Tibial nerve (tissue), 4 donors: ENCODE results near the gene GSG1L. TPM values are rescaled to one million over a fixed set of nuclear protein-coding genes. Genes with fewer than 3 reads are reported as not detected.

Experiments
- DNase-seq, 2 donors: peaks; one replicate each; pipeline ENCODE4 v3.0.0-alpha.2; 2019; ENCODE audit warnings: low spot score in 2 of 2
- H3K27ac ChIP-seq, 4 donors: fragments of 200-600 bp; sonication (generic) in 3 of 4; one replicate each; pipeline ENCODE4 v1.5.1; 2017 to 2019; ENCODE audit warnings: mild to moderate bottlenecking in 1 of 4
- H3K27me3 ChIP-seq, 2 donors: fragments of 200-600 bp; sonication (generic) in 1 of 2; one replicate each; pipeline versions ENCODE4 v1.5.1 to v1.6.0; 2017 to 2019
- H3K36me3 ChIP-seq, 3 donors: fragments of 200-600 bp; sonication (generic); one replicate each; pipeline ENCODE4 v1.5.1; 2018 to 2019
- H3K4me1 ChIP-seq, 4 donors: fragments of 200-600 bp; sonication (generic) in 3 of 4; one replicate each; pipeline ENCODE4 v1.5.1; 2017 to 2019
- H3K4me3 ChIP-seq, 4 donors: fragments of 200-600 bp; sonication (generic) in 3 of 4; one replicate each; pipeline ENCODE4 v1.5.1; 2017 to 2019; ENCODE audit warnings: mild to moderate bottlenecking in 1 of 4, moderate library complexity in 1 of 4
- H3K9me3 ChIP-seq, 4 donors: fragments of 200-600 bp; sonication (generic) in 3 of 4; one replicate each; pipeline ENCODE4 v1.5.1; 2017 to 2019
- CTCF ChIP-seq, 5 experiments: fragments of 200-600 bp in 3 of 5; fragments of 450-650 bp in 2 of 5; sonication (generic) in 3 of 5; IDR thresholded peaks; one replicate each; pipeline ENCODE4 v1.5.1; 2016 to 2019; ENCODE audit warnings: antibody characterized with exemption in 5 of 5, mild to moderate bottlenecking in 3 of 5, moderate library complexity in 2 of 5
- EP300 ChIP-seq, 2 donors: sonication (generic); formaldehyde crosslinking; IDR thresholded peaks; one replicate each; pipeline ENCODE4 v1.6.1; 2017; ENCODE audit warnings: antibody characterized with exemption in 2 of 2, mild to moderate bottlenecking in 1 of 2
- POLR2A ChIP-seq, 2 donors: fragments of 450-650 bp; IDR thresholded peaks; one replicate each; pipeline ENCODE4 v1.6.1; 2017; ENCODE audit warnings: antibody characterized with exemption in 2 of 2, mild to moderate bottlenecking in 2 of 2, moderate library complexity in 2 of 2
- WGBS, 2 donors: methylation state at CpG; one replicate each; pipeline ENCODE4 v1.1.5; 2018; 5-methylcytosine and 5-hydroxymethylcytosine counted together
- total RNA-seq, 4 donors: library from RNA; depleted of rRNA; stranded (reverse); fragments of >200 nt; gene quantifications; one replicate each; pipeline ENCODE4 v1.1.0, GENCODE V29; 2016

Gene GSG1L
- total RNA-seq, 4 donors from 2014 or later = not detected

GRCh38 chr16:28011971-28012445 lies 51.5 kb downstream of the GSG1L start:
- no peak overlapping the region for H3K27ac ChIP-seq
- H3K4me1 ChIP-seq = no peaks in the 10 kb centered on the region
- DNase-seq = no peak
- no peak overlapping the region for H3K4me3 ChIP-seq
- H3K36me3 ChIP-seq = no peaks in the 10 kb centered on the region
- TF ChIP-seq CTCF (IDR thresholded peaks at IDR 0.05) (no peak), EP300 (IDR thresholded peaks at IDR 0.05) (no peak), POLR2A (IDR thresholded peaks at IDR 0.05) (no peak)
- no peaks in the 10 kb centered on the region for H3K9me3 ChIP-seq
- H3K27me3 ChIP-seq = no peaks in the 10 kb centered on the region
- WGBS, 2 donors = 32 to 37% methylated on average over 7 of the region's 7 CpGs

GRCh38 chr16:28011223-28011622 lies 52.3 kb downstream of the GSG1L start:
- Histone ChIP-seq H3K4me3 (no peak overlapping the region), H3K4me1 (no peaks in the 10 kb centered on the region), H3K27ac (no peak overlapping the region), H3K9me3 (no peaks in the 10 kb centered on the region), H3K36me3 (no peaks in the 10 kb centered on the region), H3K27me3 (no peaks in the 10 kb centered on the region)
- TF ChIP-seq EP300 (IDR thresholded peaks at IDR 0.05) = no peak
- no peak for TF ChIP-seq CTCF (IDR thresholded peaks at IDR 0.05)
- TF ChIP-seq POLR2A (IDR thresholded peaks at IDR 0.05) = no peak
- DNase-seq = no peak
- WGBS, 2 donors = 82 to 86% methylated on average over 11 of the region's 11 CpGs

- no peak overlapping the region for H3K4me3 ChIP-seq
- DNase-seq = no peak
- no peaks in the 10 kb centered on the region for H3K4me1 ChIP-seq
- no peaks in the 10 kb centered on the region for H3K27me3 ChIP-seq
- no peaks in the 10 kb centered on the region for H3K36me3 ChIP-seq
- TF ChIP-seq CTCF (IDR thresholded peaks at IDR 0.05) = no peak
- TF ChIP-seq EP300 (IDR thresholded peaks at IDR 0.05) = no peak
- TF ChIP-seq POLR2A (IDR thresholded peaks at IDR 0.05) = no peak
- no peak overlapping the region for H3K27ac ChIP-seq
- H3K9me3 ChIP-seq = no peaks in the 10 kb centered on the region
- WGBS, 2 donors = 46 to 58% methylated on average over 9 of the region's 9 CpGs
Measured at GRCh38 chr16:28010671-28011070, 52.8 kb downstream of the GSG1L start.

- H3K27me3 ChIP-seq = no peaks in the 10 kb centered on the region
- no peaks in the 10 kb centered on the region for H3K4me1 ChIP-seq
- no peak for TF ChIP-seq EP300 (IDR thresholded peaks at IDR 0.05)
- no peak for TF ChIP-seq POLR2A (IDR thresholded peaks at IDR 0.05)
- TF ChIP-seq CTCF (IDR thresholded peaks at IDR 0.05) = no peak
- no peak for DNase-seq
- no peaks in the 10 kb centered on the region for H3K9me3 ChIP-seq
- no peak overlapping the region for H3K27ac ChIP-seq
- H3K36me3 ChIP-seq = no peaks in the 10 kb centered on the region
- 78 to 84% methylated on average over 17 of the region's 17 CpGs for WGBS, 2 donors
- no peak overlapping the region for H3K4me3 ChIP-seq
Measured at GRCh38 chr16:28009586-28010373, 53.7 kb downstream of the GSG1L start.

- no peak for DNase-seq
- H3K27ac ChIP-seq = no peak overlapping the region
Measured at GRCh38 chr16:28003923-28004322, 59.6 kb downstream of the GSG1L start.

More at GRCh38 chr16:28003923-28004322, 59.6 kb downstream of the GSG1L start:
- peaks cover 0 to 5% (median 0%) of the 10 kb centered on the region in 4 donors for H3K4me1 ChIP-seq
- TF ChIP-seq EP300 (IDR thresholded peaks at IDR 0.05) = no peak
- no peaks in the 10 kb centered on the region for H3K9me3 ChIP-seq
- no peak overlapping the region for H3K4me3 ChIP-seq
- no peaks in the 10 kb centered on the region for H3K36me3 ChIP-seq
- no peaks in the 10 kb centered on the region for H3K27me3 ChIP-seq
- WGBS, 2 donors = 81 to 85% methylated on average over 7 to 9 of the region's 9 CpGs
